CD4-positive, alpha-beta T cell treated with Interleukin-2 at 100 ng/mL for 4 hours (primary cell): ENCODE measurements around the gene NFS1.

Source experiments
- DNase-seq: peaks from one replicate; pipeline ENCODE4 v3.0.0-alpha.2; 2020; ENCODE audit warnings: low spot score

Gene NFS1

GRCh38 chr20:35669681-35670080, 29.5 kb downstream of the NFS1 start:
- DNase-seq, result no peak

GRCh38 chr20:35669221-35669620, 29.9 kb downstream of the NFS1 start:
- no peak for DNase-seq

- no peak for DNase-seq
Observed at GRCh38 chr20:35665949-35666288, 33.2 kb downstream of the NFS1 start.

- DNase-seq, result peak; percentile 94
Observed at GRCh38 chr20:35664466-35665206, 34.5 kb downstream of the NFS1 start, which contains the start of the genes CPNE1 and RBM12. Gene CPNE1, minus strand, starts transcription at chr20:35664900. Its CDS starts 31,977 bp downstream, at chr20:35632923. Gene RBM12, minus strand, starts transcription at chr20:35664900. Its CDS starts 9,578 bp downstream, at chr20:35655322.

GRCh38 chr20:35663516-35664465, 35.4 kb downstream of the NFS1 start:
- DNase-seq, result peak; percentile 62

GRCh38 chr20:35662551-35662950, 36.6 kb downstream of the NFS1 start:
- no peak for DNase-seq

- no peak for DNase-seq
Observed at GRCh38 chr20:35661908-35662307, 37.2 kb downstream of the NFS1 start.

- DNase-seq, result peak; percentile 46
Observed at GRCh38 chr20:35661053-35661452, 38.1 kb downstream of the NFS1 start.

GRCh38 chr20:35660122-35660937, 38.8 kb downstream of the NFS1 start:
- DNase-seq, result no peak

GRCh38 chr20:35657271-35657670, 41.9 kb downstream of the NFS1 start:
- DNase-seq, result peak; percentile 11

GRCh38 chr20:35654415-35654814, 44.7 kb downstream of the NFS1 start:
- no peak for DNase-seq

- DNase-seq, result no peak
Observed at GRCh38 chr20:35653893-35654292, 45.3 kb downstream of the NFS1 start.

- DNase-seq, result no peak
Observed at GRCh38 chr20:35653430-35653734, 45.8 kb downstream of the NFS1 start.

- DNase-seq, result no peak
Observed at GRCh38 chr20:35652641-35653429, 46.3 kb downstream of the NFS1 start.

- DNase-seq, result no peak
Observed at GRCh38 chr20:35651958-35652357, 47.2 kb downstream of the NFS1 start.

GRCh38 chr20:35650632-35651031, 48.5 kb downstream of the NFS1 start:
- DNase-seq, result no peak

- DNase-seq, result no peak
Observed at GRCh38 chr20:35648836-35649235, 50.3 kb downstream of the NFS1 start.

- DNase-seq, result no peak
Observed at GRCh38 chr20:35644806-35645205, 54.3 kb downstream of the NFS1 start.

- no peak for DNase-seq
Observed at GRCh38 chr20:35643045-35643444, 56.1 kb downstream of the NFS1 start.

GRCh38 chr20:35641743-35642142, 57.4 kb downstream of the NFS1 start:
- no peak for DNase-seq

- DNase-seq, result no peak
Observed at GRCh38 chr20:35640724-35641123, 58.4 kb downstream of the NFS1 start.

- no peak for DNase-seq
Observed at GRCh38 chr20:35638751-35639150, 60.4 kb downstream of the NFS1 start.
